GM19452 (cell line): ENCODE measurements around the gene KY.
A peak's percentile ranks its signal among the peaks of the same experiment; 100 is the strongest.
"Not testable (repeated sequence)": the region's sequence is repeated elsewhere in the genome, so short reads cannot be mapped to it uniquely, and the experiment has no call there.

ENCODE experiments used
- ATAC-seq: cut with Tn5 transposase; IDR thresholded peaks from one replicate; pipeline ENCODE4 v1.9.1; 2021; ENCODE audit not compliant: unreplicated experiment

Gene KY

DNA sequence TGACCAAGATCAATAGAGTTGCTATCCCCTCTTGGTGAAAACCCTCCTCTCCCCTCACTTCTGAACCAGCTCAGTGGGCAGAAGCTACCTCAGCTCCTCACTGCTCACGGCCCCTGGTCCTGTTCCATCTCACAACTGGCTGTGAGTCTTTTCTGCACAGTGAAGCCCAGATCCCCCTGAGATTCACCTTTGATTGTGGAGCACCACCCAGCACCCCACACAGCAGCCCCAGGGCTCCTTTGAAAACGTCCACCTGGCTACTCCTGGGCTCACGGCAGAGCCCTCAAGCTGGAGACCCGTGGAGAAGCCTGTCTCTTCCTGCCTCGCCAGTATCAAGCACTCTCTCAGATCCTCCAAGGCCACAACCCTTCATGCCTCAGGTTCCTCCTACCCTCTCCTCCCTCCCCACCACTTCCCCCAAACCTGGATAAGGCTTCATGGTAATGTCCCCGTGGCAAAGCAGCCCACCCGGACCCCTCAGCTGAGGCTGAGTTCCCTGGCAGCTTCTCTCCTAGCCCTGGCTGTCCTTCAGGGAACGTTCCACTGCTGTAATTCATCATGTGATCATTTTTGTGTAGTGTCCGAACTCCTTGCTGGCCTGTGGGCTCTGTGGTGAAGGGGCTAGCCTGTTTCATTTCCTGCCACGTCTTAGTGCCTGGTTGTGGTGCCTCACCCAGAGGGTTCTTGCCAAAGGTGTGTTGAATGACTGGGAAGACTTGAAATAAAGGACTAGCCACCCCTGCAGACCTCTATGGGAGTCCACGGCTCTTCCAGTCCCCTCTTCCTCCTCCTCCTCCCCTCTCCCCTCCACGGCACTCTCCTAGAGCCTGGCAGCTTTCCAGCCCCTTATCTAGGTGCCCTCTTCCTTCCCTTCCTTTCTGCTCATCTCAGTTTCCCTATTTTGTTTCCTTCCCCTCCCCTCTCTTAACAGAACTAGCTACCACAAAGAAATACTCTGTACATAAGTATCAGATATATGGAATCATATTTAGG, 44.5 kb downstream of the KY start:
- ATAC-seq = no peak

DNA sequence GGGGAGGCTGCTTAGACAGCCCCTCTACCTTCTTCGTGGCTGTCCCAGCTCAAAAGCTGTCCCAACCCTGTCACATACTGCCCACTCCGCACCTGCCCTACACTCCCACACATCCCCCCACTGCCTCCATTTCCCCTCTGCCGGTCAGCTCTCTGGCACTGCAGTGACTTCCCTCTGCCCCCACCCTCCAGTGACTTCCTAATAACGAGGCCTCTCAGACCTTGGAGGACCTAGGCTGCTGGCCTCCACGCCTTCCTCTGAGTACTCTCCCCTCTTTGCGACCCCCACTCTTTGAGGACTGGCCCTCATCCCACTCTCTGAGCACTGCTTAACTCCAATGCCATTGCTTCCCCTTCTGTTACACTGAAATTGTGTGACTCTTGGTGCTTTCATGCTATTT, 45.3 kb downstream of the KY start:
- ATAC-seq = no peak

DNA sequence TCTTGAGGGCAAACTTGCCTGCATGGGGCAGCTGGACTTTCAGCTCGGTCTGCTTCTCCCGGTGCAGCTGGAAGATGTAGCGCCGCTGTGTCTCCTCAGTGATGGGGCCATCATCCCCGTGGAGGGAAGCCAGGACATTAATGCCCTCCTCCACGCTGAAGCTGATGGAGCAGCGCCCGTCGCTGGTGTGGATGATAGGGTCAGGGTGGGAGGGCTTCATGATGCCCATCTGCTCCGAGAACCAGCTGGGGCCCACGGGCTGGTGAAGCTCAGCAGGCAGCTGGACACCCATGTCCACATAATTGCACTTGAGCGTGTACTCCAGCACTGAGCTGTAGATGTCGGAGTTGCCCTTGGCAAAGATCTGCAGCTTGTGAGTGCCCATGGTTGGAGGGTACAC, 46.9 kb downstream of the KY start:
- ATAC-seq = no peak

DNA sequence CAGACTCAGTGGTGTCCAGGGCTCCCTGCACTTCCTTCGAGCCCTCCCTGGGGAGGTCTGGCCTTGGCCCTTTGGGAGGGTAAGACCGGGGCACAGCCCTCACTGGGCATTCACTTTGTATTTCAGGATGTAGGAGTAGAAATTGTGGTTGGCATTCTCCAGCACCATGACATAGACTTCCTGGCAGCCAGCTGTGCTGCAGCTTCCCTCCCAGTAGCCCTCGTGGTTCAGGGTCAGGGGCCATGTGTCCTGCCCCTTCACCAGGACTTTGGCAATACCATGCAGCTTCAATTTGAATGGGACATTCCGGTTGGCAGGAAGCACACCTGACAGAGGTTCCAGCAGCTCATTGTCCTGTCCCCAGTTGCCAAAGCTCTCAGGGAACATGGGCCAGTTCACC, 47.3 kb downstream of the KY start:
- ATAC-seq = no peak

DNA sequence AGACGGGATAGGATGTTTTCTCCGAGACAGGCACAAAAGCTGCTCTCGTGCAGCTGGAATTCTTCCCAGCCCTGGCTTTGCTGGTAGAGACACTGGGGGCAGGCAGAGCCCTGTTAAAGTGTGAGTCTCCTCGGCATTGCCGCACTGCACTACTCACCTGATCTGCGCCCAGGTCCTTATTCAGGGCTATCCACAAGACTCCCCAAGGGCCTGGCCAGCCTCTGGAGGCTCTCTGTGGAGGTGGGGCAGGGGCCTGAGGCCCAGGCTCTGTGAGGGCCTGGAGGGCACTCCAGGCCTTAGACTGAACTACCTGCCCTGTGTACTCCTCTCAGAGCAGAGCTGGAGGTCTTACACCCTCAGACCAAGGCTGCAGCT, 48.4 kb downstream of the KY start:
- ATAC-seq = no peak

DNA sequence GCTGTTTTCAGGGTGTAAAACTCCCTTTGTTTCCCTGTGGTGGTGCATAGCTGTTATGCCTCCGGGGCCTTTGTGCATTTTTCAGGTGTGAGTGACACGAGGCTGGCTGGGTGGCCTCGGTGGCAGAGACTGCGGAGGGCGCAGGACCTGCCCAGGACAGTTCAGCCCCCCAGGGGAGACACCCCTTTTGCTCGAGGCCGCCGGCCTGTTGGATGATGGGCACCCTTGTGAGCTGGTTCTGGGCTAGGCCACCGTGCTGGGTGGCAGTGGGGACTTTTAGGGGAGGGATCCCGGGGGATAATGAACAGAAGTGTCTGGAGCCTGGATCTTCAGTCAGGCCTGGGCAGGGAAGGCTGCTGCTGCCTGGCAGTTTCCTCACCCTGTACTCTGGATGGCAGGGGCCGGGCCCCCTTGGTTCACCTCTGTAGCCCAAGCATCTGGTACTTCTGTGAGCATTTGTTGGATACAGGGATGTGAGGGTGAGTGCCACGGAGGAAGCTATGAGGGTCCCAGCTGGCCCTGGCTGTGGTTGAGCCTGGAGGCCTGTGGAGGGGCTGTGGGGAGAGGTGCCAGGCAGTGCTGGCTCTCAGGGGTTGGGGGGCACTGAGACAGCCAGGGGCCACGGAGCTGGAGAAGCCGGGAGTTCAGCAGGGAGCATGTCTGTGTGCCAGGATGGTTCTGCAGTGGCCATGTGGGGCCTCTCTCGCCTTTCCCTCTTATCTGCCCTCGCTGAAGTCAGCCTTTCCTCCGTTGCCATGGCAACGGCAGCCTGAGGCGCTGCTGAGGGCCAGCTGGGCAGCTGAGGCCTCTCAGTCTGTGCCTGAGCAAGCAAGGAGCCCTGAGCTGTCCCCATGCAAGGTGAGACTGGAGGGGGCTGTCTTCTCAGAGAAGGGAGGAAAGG, 49.0 kb downstream of the KY start:
- ATAC-seq = no peak

DNA sequence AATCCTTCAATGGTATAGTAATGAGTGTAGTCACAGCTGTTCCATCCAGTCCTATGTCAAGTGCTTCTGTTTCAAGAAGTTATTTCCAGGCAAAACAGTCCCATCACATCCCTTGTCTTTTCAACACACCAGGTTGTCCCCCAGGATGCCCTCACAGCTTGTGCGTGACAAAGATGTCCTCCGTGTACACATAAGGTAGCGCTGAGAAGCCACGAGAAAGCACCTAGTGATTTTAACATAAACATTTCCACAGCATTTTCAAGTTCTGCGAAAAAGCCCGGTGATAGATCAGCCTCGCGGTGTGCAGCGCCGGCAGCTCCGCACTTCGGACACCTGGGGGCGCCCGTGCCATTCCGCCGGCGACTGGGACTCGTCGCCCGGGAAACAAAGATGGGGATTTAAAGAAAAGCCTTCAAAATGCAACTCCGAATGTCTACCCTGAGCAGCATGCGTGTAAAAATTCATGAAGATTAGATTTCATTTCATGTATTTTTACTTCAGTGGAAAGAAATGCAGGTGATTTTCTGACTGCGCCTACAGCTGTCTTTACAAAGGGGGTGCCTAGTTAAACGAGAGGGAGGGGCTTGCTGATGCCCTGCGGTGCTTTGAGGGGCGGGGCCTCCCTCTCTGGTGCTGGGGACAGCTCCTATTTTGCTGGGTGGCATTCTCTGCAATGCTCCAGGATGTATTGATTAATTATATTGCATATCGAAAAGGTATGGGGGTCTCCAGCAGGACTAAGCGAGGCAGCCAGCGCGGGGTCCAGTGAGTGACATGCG, 49.9 kb downstream of the KY start:
- ATAC-seq = peak; percentile 84

DNA sequence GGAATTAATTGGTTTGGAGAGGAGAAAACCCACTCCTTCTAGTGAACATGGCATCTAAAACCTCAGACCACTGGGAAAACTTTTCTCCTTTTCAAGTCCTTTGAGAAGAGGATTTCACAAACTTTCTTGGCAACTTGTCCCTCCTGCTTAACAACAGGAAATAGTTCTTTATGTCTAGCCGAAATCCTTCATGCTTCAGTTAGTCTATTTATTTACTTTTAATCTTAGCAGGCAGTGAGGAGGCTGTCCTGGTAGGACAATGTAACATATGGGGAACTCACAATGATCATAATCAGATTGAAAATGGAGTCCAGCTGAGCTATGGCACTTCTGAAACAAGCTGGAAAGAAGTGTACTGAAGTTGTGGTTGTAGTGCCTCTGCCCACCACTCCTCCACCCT, 50.6 kb downstream of the KY start:
- no peak for ATAC-seq

DNA sequence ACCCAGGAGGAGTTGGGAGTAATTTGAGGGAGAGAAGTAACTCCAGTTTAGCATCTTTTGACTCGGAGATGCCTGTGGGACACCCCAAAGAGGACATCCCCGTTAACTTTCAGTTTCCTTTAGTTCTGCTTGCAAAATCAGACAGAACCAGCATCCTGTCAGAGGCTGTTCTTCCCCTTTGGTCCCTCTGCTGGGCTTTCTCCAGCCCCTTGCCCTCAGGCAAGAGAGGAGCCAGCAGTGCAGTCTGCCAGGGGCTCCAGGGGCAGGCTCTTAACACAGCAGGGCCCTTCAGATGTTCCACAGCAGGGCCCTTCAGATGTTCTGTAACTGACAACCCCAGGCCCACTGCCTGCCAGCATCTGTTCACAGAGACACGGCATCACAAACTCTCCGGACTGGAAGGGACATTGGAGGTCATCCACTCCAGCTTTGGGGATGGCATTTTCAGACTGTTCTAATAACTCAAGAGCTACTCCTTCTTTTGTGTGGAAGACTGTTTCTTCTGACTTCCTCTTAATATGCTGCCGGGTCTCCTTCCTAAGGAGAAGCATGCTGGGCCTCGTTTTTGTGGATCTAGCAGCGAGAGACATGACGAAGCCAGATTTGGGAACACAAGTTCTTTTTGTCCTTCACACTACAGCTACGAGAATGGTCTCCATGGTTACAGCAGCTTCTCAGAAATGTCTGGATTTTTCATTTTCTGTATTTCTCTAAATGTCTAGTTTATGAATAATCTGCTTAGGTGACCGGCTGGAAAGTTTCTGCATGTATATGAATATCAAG, 51.9 kb downstream of the KY start:
- no peak for ATAC-seq

DNA sequence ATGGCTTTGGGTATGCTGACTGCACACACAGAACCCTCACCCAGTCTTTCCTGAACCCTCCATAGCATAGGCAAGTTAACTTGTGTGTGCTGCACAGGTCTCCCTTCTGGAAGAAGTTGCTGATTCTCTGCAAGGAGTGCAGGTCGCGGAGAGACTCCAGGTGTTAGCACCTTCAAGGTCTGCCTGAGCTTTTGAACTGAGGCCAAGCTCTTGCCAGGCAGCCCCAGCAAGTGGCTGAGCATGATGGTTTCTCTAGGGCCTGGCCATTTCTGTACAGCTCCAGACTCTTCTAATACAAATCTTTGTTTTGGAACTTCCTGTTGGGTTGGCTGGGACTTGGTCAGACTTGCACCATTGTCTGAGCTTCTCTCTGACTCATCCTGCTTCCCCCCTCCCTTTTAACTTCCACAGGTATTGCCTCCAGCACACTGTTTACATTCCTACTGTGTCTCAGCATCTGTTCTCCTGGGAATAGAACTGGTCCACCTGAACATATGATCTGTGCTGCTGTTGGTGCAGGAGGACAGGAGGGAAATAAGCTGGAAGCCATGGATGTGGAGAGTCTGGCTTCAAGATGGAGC, 53.3 kb downstream of the KY start:
- ATAC-seq = no peak

DNA sequence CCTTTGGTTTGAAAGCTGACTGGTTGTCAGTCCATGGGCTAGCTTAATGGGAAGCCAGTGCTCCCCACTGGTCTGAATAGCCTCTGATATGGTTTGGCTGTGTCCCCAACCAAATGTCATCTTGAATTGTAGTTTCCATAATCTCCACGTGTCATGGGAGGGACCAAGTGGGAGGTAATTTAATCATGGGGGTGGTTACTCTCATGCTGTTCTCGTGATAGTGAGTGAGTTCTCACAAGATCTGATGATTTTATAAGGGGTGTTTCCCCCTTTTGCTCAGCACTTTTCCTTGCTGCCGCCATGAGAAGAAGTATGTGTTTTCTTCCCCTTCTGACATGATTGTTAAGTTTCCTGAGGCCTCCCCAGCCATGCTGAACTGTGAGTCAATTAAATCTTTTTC, 55.8 kb downstream of the KY start:
- ATAC-seq = not testable (repeated sequence)

DNA sequence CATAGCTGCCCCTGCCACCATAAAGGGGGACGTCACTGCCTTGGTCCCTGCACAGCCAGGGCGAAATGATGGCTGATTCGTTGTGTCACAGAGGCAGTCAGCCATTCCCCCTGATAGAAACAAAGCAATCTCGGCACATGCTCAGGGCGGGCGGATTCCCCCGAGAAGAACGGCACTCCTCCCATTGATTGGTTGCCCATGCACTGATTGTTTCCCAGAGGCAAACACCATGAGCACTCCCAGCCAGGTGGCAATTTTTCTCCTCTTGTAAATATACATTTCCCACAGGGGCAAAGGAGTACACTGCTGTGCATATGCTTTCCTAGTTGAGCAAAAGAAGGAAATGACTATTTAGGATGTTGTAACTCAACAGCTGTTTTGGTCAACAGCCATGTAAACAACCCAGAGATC, 56.5 kb downstream of the KY start:
- ATAC-seq = no peak

DNA sequence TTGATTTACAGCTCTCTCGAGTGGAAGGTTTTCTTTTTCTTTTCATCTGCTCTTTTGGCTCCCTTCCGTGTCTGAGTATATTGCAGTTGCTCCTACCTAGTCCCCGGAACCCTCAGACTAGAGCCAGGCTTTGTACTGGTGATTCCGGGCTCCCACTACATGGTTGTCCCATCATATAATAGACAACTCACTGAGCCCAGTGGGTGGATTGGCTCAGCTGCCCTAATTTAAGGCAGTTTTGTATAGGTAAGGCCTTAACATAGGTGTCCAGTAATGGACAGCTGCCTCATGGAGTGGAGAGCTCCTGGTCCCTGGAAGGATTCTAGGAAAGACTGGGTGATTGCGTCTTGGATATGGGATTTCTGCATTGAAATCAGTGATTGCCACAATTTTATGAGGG, 58.0 kb downstream of the KY start:
- no peak for ATAC-seq

DNA sequence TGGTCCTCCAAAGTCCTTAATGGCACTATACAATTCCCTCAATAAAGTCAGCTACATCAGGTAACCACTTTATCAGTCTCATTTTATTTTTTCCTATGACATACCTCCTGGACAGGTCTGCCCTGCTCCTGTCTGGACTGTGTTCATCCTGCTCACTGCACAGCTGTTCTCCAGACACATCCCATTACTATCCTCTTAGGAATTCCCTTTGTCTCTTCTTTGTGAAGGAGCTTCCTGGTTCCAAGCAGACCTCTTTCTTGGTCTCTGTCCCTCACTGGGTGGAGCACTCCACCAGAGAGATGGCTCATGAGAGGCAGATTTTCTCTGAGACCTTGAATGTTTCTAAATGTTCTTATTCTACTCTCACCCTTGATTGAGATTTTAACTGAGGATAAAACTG, 60.1 kb downstream of the KY start:
- no peak for ATAC-seq

DNA sequence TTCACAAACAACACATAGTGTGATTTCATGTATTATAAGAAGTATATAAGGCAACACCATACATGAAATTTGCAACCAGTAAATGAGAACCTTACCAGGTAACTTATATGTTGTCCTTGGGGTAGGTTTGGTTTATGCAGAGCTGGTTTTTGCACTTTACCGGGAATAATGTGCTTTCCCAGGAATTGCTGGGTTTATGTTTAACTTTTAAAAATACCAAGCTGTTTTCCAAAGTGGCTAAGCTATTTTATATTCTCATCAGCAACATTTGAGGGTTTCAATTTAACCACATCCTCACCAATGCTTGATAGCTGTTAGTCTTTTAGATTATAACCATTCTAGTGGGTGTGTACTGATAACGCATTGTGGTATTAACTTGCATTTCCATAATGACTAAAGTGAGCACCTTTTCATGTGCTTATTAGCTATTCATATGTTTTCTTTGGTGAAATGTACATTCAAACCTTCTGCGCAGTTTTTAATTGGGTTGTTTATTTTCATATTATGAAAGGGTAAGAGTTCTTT, 71.6 kb downstream of the KY start:
- no peak for ATAC-seq

DNA sequence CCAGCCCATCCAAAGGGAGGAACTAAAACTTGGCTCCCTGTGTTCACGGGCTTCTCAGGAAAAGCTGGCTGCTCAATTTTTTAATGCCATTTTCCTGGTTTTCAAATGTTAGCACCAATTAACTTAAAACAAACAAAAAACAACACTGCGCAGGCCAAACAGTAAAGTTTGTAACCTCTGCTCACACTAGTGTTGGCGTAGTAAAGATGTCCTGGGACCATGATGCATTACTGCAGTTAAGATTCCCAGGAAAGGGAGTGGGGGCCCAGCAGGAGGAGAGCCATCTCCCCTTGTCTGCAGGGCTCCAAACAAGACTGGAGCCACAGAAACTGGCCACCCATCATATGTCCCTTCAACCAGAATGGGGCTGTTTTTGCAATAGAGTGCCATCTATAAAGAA, 74.0 kb downstream of the KY start:
- no peak for ATAC-seq

DNA sequence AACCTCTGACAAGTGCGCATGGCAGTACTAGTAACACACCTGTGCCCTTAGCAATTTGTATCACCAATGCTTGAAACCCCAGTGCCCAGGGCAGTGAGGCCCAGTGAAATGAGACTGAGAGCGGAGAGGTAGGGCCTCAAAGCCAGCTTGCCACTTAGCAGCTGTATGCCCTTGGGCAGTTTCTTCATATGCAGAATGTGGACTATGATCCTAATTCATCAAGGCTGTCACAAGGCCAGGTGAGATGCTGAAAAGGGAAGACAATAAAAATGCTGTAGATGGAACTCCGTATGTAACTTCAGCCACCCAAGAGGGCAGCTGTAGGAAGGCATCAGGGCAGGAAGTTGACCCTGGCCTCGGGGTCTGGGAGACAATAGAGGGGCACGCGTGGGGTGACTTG, 74.4 kb downstream of the KY start:
- no peak for ATAC-seq

DNA sequence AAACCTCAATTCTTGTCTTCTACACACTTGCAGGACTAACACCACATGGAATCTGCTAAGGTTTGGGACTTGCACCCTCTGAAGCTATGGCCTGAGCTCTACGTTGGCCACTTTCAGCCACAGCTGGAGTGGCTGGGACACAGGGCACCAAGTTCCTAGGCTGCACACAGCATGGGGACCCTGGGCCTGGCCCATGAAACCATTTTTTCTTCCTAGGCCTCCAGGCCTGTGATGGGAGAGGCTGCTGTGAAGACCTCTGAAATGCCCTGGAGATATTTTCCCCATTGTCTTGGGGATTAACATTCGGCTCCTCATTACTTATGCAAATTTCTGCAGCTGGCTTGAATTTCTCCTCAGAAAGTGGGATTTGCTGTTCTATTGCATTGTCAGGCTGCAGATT, 80.9 kb downstream of the KY start:
- not testable (repeated sequence) for ATAC-seq

DNA sequence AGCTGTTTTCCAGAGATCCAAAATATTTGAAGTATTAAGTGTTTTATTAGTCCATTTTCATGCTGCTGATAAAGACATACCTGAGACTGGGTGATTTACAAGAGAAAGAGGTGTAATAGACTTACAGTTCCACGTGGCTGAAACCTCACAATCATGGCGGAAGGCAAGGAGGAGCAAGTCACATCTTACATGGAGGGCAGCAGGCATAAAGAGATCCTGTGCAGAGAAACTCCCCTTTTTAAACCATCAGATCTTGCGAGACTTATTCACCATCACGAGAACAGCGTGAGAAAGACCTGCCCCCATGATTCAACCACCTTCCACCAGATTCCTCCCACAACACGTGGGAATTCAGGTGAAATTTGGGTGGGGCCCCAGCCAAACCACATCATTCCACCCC, 82.0 kb downstream of the KY start:
- ATAC-seq = no peak

DNA sequence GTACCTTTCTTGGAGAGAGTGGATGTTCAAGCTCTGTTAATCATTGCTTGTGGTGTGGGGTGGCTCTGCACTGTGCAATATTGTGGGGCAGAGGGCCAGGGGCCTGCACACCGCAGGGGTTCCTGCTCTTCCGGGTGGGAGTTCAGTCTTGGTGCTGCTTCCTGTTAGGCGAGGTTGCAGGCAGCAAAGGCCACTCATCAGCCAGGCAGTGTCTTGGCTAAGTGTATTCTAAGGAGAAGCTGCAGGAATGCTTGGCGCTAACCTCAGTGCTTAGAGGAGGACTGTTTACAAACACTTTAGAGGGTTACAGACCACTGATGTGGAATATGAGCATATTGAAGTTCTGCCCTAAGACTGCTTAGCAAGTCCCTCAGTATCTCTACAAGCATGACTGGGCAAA, 83.2 kb downstream of the KY start:
- ATAC-seq = no peak
